Measurements from ENCODE around the gene ADCY10. TPM values are rescaled to one million over a fixed set of nuclear protein-coding genes. Genes with fewer than 3 reads are reported as not detected.

Gene ADCY10
- total RNA-seq, 2 experiments from 2014 or later, result 0.15 TPM; not detected in 1

DNA sequence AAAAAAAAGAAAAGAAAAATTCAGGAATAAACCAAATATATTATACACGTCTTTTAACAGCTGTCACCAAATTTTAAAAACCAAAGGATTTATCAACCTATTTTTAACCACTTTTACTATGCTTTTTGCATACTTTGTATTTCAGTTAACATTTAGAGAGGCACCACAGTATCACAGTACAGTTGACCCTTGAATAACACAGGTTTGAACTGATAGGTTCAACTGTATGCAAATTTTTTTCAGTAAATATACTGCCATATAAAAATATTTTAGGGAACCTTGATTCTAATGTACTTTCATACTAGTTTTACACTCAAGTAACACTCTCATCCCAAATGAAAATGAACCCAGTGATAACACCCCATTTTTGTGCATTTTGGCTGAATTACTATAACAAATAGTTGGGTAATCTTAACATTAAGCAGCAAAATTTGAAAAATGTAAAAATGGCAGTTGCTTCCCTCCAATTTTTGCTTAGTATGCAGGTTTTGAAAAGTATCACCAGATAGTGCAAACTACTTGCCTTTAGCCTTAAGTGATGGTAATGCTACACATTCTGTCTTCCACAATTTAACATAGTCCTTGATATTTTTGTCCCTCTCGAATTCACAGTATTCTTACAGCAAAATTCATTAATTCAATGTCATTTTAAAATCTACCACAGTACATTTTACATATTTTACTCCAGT is 10.8 kb upstream of the ADCY10 start:
- ChIA-PET CTCF (ENCODE audit: unreplicated experiment) (no interaction called here), POLR2A (interaction anchor here (0.7 kb wide), 2 partner anchors 9 to 83 kb away, joined by 3 read pairs; no protein-coding TSS in a partner anchor)
- Histone ChIP-seq H2AFZ (ENCODE audit: low read length) (no peak overlapping the region), H3K4me3 (ENCODE audit: low read depth, low read length, poor library complexity, severe bottlenecking) (no peak overlapping the region), H3K9me3 (ENCODE audit: low read length) (no peaks in the 10 kb centered on the region), H3K79me2 (ENCODE audit: insufficient read depth, low read depth, low read length) (peaks cover 28% of the 10 kb centered on the region; the same call in 1 of the 2 replicates), H3K4me1 (ENCODE audit: insufficient read depth, low read length, poor library complexity, severe bottlenecking) (peaks cover 14% of the 10 kb centered on the region), H4K20me1 (ENCODE audit: insufficient read depth, low read length) (no peaks in the 10 kb centered on the region), H3K36me3 (ENCODE audit: insufficient read depth, low read length) (peaks cover 16% of the 10 kb centered on the region), H3K4me2 (ENCODE audit: low read length) (no peak overlapping the region; the same call in 1 of the 2 replicates), H3K27ac (ENCODE audit: low read depth, low read length, poor library complexity, severe bottlenecking) (no peak overlapping the region), H3K9me2 (ENCODE audit: insufficient read depth, low read length) (no peaks in the 10 kb centered on the region)
- BruUV-seq (replicated peaks), result no TSS peak
- TF ChIP-seq, protein P1, sequence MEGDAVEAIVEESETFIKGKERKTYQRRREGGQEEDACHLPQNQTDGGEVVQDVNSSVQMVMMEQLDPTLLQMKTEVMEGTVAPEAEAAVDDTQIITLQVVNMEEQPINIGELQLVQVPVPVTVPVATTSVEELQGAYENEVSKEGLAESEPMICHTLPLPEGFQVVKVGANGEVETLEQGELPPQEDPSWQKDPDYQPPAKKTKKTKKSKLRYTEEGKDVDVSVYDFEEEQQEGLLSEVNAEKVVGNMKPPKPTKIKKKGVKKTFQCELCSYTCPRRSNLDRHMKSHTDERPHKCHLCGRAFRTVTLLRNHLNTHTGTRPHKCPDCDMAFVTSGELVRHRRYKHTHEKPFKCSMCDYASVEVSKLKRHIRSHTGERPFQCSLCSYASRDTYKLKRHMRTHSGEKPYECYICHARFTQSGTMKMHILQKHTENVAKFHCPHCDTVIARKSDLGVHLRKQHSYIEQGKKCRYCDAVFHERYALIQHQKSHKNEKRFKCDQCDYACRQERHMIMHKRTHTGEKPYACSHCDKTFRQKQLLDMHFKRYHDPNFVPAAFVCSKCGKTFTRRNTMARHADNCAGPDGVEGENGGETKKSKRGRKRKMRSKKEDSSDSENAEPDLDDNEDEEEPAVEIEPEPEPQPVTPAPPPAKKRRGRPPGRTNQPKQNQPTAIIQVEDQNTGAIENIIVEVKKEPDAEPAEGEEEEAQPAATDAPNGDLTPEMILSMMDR (conservative IDR thresholded peaks at IDR 0.05; ENCODE audit: low read length), result no peak
- TF ChIP-seq EZH2phosphoT487 (IDR thresholded peaks at IDR 0.05; ENCODE audit: borderline replicate concordance, low read depth, low read length), result no peak
- intact Hi-C loops (cut with micrococcal nuclease; ENCODE audit: unreplicated experiment), result no loop called here
- DNase-seq (ENCODE audit: low spot score), result no peak

DNA sequence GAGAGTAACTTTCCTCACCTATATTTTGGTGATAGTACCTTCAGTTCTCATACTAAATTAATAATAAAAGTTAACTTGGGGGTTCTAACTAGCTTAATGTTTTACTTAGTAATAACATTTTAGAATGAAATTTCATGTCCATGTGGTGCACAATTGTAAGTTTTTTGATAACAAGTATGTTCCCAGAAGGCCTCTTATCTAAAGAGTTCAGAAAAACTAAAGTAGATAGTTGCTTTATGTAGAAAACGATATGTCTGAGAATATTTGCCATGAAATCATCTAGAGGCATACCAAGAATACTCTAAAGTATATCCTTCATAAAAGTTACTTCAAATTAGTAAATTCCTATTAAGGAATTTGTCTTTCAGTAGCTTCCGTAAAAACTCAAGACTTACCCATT is 10.2 kb upstream of the ADCY10 start:
- Histone ChIP-seq H3K9me2 (ENCODE audit: insufficient read depth, low read length) (no peaks in the 10 kb centered on the region), H3K36me3 (ENCODE audit: insufficient read depth, low read length) (peaks cover 16% of the 10 kb centered on the region), H3K4me3 (ENCODE audit: low read depth, low read length, poor library complexity, severe bottlenecking) (no peak overlapping the region), H3K79me2 (ENCODE audit: insufficient read depth, low read depth, low read length) (peaks cover 24% of the 10 kb centered on the region; the same call in 1 of the 2 replicates), H3K9me3 (ENCODE audit: low read length) (no peaks in the 10 kb centered on the region), H3K27ac (ENCODE audit: low read depth, low read length, poor library complexity, severe bottlenecking) (no peak overlapping the region), H3K4me2 (ENCODE audit: low read length) (no peak overlapping the region), H2AFZ (ENCODE audit: low read length) (no peak overlapping the region), H3K4me1 (ENCODE audit: insufficient read depth, low read length, poor library complexity, severe bottlenecking) (peaks cover 14% of the 10 kb centered on the region), H4K20me1 (ENCODE audit: insufficient read depth, low read length) (no peaks in the 10 kb centered on the region)
- ChIA-PET CTCF (ENCODE audit: unreplicated experiment) (no interaction called here), POLR2A (interaction anchor here (0.6 to 0.7 kb wide), 3 partner anchors 10 to 142 kb away, joined by 3 read pairs; no protein-coding TSS in a partner anchor)
- no TSS peak for BruUV-seq (replicated peaks)
- DNase-seq (ENCODE audit: low spot score), result no peak
- TF ChIP-seq, protein P1 (conservative IDR thresholded peaks at IDR 0.05; ENCODE audit: low read length), result no peak
- TF ChIP-seq EZH2phosphoT487 (IDR thresholded peaks at IDR 0.05; ENCODE audit: borderline replicate concordance, low read depth, low read length), result no peak
- intact Hi-C loops (cut with micrococcal nuclease; ENCODE audit: unreplicated experiment), result no loop called here
